NCI-H1048 (cell line): ENCODE data around the gene SOAT2.
"Not testable (repeated sequence)": the region's sequence is repeated elsewhere in the genome, so short reads cannot be mapped to it uniquely, and the experiment has no call there.

Experiments used
- DNase-seq: peaks from one replicate; lab custom pipeline; 2025; lab: John Stamatoyannopoulos, UW

Gene SOAT2

DNA sequence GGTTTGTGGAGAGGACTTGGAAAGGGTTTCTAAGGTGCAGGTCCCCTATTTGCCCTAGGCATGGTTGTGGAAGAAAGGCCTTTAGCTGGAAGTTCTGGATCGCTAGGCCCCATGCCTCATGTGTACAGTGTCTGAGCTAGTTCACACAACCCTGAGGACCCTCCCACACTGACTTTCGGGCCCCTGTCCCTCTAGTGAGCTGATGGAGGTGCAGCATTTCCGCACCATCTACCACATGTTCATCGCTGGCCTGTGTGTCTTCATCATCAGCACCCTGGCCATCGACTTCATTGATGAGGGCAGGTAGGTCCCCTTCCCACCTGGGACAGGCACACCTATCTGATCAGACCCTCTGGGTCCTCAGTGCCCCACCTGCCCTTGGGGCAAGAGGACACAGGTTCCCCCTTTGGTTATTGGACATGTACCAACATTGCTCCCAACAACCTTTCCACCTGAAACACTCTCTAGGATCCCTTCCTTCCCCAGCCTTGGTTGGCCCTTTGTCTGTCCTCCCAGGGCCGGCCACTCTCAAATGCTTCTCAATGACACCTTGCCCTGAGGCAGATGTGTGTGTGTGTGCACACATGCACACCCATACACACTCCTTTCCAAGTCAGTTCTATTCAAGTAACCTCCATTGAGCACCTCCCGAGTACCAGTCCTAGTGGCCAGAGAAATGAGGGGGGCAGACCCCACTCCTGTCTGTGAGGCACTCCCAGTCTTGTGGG is 2.6 kb downstream of the SOAT2 start:
- no peak for DNase-seq

DNA sequence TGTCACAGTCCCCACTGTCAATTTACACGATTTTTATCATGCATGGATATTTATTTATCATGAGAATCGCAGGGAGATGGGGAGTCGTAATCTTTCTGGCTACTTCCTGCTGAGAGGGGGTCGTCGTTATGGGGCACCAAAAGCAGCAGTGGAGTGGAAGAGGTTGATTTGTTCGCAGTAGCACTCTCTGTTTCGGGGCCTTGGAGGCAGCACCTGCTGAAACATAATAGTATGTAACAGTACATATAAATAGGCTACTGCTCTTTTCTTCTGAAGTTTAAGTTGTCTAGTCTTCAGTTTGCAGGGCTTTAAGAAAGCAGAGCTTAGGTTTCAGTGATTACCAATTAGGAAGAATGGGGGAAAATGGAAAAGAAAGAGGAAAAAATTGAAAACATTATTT is 3.8 kb downstream of the SOAT2 start:
- no peak for DNase-seq

- not testable (repeated sequence) for DNase-seq
Observed at GRCh38 chr12:53112431-53112830, 9.1 kb downstream of the SOAT2 start.

DNA sequence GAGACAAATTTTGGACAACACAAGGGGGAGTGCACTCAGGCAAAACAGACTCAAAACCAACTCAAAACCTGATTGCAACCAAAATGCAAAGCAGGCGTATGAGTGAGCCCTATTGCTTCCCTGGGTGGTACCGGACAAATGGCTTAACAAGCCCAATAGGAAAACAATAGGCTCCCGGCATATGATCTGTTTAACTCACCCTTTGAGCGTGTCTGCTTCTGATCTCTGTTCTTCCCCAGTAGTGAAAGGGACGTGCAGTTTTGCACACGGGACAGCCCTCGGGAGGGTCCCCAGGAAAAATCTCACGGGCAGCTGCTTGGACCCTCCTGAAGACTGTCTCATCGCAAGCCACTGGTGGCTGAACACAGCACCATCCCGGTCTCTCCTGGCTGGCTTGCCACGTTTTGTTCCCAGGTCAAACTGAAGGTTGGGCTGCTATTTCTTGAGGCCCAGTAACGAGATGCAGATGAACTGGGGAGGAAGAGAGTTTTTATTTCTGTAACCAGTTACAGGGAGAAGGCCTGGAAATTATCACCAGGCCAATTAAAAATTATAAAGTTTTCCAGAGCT is 9.9 kb downstream of the SOAT2 start:
- DNase-seq, result no peak

GRCh38 chr12:53113951-53114350 is 10.7 kb downstream of the SOAT2 start:
- no peak for DNase-seq

DNA sequence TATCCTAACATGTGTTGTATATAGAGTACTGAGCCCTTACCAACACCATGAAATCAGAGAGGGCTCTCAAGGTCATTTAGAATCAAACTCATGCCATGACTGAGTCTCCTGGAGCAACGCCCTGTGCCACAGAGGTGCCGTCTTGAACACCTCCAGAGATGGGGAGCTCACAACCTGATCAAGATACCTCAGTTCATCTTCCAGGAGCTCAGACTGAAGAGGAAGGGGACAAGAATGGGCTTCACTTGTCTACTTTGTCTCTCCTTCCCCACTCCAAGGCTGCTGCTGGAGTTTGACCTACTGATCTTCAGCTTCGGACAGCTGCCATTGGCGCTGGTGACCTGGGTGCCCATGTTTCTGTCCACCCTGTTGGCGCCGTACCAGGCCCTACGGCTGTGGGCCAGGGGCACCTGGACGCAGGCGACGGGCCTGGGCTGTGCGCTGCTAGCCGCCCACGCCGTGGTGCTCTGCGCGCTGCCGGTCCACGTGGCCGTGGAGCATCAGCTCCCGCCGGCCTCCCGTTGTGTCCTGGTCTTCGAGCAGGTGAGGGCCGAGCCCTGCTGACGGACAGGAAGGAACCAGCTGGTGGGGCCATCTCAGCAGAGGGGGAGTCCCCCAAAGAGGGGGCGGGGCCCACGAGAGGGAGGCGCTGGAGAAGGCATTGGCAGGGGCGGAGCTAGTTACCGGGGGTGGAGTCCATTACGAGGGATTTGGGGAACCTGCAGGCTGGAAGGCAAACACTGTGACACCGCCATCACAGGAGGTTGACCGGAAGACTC is 12.0 kb downstream of the SOAT2 start:
- no peak for DNase-seq

DNA sequence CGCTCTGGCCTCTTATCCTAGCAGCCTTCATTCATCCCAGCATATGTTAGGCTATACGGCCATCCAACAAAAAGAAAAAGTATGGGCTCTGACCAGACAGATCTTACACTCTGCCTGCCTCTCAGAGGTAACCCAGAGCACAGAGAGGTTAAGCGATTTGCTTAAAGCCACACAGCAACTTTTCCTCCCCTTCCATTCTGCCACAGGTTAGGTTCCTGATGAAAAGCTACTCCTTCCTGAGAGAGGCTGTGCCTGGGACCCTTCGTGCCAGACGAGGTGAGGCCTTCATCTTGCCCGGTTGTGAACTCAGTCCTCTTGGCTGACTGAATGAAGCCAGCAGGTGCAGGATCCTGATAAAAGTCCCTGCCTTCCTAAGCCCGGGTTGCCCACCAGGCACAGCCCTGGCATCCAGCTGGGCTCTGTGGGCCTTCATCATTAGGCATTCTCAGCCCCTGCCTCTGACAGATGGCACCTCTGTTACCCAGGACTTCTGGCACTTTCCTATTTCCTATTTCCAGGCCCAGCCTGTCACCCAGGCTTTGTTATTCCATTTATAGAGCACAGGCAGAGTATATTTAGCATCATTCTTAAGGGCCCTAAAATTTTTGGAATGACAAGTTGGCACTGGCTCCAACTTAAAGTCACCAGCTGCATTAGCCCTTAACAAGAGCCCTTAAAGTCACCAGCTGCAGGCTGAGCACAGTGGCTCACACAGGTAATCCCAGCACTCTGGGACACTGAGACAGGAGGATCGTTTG is 12.8 kb downstream of the SOAT2 start:
- no peak for DNase-seq

DNA sequence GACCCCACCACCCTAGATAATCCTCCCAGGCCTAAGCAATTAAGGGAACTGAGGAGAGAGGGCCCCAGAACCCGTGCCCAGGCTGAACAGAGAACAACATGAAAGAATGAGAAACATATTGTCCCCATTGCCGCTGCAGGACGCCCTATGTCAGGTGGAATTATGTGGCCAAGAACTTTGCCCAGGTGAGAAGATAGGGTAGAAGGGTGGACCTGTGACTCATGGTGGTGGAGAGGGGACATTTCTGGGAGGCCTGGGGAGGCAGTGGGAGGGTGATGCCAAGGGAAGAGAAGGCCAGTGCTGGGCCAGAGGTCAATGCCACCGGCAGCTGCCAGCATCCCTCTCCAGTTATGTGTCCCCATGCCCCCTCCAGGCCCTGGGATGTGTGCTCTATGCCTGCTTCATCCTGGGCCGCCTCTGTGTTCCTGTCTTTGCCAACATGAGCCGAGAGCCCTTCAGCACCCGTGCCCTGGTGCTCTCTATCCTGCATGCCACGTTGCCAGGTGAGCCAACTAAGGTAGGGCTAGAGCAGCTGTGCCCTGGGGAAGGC is 15.5 kb downstream of the SOAT2 start:
- DNase-seq, result no peak

DNA sequence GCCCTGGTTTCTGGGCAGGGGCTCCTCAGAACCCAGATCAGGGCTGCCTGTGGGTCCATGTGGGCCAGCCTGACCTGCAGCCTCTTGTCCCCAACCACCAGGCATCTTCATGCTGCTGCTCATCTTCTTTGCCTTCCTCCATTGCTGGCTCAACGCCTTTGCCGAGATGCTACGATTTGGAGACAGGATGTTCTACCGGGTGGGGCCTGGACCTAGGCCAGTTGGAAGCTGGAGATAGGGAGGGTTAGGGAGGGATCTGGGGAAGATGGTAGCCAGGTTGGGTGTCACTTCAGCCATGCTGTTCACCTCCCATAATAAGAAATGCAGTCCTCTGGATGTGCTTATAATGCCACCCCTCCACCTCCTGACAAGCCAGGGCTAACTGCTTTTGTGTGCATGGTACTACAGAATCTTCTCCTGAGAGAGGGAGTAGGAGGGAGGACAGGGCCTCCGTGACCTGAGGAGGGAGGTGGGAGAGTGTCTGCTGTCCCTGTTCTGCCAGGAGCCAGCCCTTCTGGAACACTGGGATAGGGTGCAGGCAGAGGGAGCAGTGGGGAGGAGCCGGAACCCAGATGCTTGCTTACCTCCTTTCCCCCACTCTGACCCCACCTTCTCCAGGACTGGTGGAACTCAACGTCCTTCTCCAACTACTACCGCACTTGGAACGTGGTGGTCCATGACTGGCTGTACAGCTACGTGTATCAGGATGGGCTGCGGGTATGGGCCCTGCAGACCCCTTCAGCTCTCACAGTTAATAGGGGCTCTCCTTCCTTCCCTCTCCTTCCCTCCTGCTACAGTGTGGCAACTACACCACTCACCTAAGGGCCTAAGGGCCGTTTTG is 17.6 kb downstream of the SOAT2 start:
- no peak for DNase-seq

- DNase-seq, result no peak
Observed at GRCh38 chr12:53122961-53123468, 19.7 kb downstream of the SOAT2 start.

- DNase-seq, result no peak
Observed at GRCh38 chr12:53123578-53124351, 20.5 kb downstream of the SOAT2 start.

DNA sequence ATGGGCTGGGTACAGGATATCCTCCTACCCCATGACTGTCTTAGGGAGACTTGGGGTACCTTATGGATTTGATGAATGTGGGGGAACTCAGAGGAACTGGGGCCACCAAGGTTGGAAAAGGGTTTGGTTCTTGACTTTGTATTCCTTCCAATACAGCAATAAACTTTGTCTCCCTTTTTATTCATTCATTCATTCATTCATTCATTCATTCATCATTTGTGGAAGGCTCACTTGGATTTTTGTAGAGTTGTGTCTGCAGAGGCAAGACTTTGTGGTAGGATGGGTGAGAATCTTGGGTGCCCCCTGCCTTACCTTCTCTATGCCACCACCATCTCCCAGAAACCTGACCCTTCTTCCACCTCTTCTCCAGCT is 21.1 kb downstream of the SOAT2 start:
- no peak for DNase-seq

GRCh38 chr12:53127169-53127568 is 23.9 kb downstream of the SOAT2 start:
- no peak for DNase-seq

DNA sequence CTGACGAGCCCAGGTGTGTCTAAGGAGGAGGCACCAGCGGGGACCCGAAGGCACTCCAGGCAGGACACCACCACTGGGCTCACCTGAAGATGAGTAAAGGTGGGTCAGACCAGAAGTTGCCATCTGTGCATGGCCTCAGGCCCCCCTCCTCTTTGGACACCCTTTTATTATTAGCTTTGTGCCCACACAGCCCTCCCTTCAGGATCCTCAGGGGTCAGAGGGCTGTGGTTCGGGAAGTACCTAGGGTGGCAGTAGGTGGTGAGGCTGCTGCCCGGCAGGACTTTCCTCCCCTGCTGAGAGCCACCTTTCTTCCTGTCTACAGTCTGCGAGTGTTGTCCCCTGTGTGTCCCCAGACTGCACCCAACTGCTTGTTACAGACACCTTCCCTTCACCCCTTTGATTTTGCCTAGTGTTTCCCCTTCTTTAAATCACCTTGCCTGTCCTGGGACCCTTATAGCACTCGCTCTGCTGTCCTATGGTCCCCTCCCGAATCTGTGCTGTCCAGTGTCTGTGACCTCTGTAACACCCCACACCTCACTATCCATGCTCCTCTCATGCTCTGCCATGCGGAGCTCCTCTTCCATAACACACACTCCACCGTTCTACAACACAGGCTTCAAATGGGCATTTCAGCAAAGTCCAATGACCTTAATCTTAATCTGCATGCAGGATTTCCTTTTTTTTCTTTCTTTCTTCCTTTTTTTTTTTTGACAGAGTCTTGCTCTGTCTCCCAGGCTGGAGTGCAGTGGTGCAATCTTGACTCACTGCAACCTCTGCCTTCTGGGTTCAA is 25.7 kb downstream of the SOAT2 start:
- DNase-seq, result no peak

GRCh38 chr12:53131844-53132243 is 28.6 kb downstream of the SOAT2 start:
- DNase-seq, result no peak

DNA sequence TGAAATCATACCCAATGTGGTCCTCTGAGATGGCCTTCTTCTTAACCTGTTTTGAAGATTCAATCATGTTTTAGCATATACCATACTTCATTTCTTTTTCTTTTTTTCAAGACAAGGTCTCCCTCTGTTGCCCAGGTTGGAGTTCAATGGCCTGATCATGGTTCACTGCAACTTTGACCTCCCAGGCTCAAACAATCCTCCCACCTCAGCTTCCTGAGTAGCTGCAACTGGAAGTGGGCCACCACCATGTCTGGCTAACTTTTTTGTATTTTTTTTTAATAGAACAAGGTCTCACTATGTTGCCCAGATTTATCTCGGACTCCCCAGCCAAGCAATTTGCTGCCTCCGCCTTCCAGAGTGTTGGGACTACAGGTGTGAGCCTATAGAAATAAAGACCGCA is 30.4 kb downstream of the SOAT2 start:
- no peak for DNase-seq

DNA sequence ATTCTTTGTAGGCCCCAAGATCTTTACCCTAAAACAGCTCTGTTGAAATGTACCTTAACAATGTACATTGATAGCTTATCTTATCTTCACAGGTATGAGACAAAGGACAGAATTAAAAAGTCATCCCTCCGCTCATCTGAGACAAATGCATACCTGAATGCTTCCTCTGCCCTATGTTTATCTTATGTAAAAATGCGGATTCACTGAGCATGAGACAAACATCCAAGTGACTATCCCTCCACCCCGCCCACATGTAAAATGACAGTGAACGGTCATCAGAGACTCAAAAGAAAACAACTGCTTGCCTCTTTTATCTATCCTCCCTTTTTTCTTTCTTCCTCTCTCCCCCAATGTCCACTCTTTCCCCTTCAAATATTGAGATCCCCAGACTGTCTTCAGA is 40.1 kb downstream of the SOAT2 start:
- no peak for DNase-seq

DNA sequence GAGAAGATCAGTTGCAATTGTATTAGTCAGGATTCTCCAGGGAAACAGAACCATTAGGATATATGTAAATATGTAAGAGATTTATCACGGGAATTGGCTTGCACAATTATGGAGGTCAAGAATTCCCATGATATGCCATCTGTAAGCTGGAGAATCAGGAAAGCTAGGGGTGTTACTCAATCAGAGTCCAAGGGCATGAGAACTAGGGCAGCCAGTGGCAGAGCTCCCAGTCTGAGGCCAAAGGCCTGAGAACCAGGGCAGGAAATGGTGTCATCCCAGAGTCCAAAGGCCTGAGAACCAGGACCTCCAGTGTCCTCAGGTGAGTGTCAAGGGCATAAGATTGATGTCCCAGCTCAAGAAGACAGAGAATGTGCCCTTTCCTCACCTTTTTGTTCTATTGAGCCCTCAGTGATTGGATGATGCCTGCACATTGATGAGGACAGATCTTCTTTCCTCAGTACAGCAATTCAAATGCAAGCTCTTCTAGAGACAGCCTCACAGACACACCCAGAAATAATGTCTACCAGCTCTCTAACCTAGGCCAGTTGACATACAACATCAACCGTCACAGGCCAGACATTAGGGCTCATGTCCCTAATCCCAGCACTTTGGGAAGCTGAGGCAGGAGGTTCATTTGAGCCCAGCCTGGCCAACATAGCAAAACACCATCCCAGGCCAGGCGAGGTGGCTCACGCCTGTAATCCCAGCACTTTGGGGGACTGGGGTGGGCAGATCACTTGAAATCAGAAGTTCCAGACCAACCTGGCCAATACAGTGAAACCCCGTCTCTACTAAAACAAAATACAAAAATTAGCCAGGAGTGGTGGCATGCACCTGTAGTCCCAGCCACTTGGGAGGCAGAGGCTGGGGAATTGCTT is 42.3 kb downstream of the SOAT2 start:
- no peak for DNase-seq

- no peak for DNase-seq
Observed at GRCh38 chr12:53147181-53147580, 43.9 kb downstream of the SOAT2 start.
